Activated CD8-positive, alpha-beta memory T cell treated with anti-CD3 and anti-CD28 coated beads, Interleukin-2, amount 50 U/mL, for 24 hours (primary cell): ENCODE measurements around the gene MSI2.

Source experiments
- DNase-seq: peaks from one replicate; pipeline ENCODE4 v3.0.0-alpha.2; 2020; ENCODE audit errors: extremely low read depth

MSI2 gene

DNA sequence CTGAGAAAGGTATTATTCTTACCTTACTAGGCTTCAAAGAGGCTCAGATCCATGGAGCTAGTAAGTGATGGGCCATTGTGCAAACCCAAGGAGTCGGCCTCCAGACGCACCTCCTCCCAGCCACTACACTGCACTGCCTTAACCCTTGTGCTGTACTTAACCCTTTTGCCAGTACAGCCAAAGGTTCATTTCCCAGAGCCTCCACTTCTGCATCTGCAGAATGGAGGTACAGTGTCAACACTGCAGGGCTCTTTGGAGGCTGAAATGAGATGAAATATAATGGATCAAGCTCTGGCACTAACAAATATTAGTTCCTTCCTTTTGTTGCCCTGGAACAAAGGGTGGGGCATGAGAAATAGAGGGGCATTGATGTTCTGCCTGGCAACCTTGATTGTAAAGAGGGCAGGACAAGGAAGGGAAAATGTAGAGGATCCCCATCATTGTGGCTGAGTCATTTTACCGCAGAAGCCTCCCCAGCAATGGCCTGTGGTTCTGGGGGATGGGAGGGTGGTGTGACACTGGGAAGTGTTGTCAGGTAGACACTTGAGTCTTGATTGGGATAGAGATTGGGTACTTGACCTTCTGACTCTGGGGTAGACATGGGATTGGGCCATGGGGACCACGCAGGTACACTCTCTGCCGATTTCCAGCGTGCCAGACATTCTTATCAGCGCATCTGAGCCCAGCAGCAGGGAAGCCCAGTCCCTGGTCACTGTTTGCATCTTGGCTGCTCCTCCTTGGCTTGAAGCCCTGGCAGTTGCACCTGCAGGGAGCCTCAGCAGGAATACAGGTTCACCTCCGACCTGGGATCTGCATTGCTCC is 84.0 kb downstream of the MSI2 start:
- DNase-seq, result no peak

DNA sequence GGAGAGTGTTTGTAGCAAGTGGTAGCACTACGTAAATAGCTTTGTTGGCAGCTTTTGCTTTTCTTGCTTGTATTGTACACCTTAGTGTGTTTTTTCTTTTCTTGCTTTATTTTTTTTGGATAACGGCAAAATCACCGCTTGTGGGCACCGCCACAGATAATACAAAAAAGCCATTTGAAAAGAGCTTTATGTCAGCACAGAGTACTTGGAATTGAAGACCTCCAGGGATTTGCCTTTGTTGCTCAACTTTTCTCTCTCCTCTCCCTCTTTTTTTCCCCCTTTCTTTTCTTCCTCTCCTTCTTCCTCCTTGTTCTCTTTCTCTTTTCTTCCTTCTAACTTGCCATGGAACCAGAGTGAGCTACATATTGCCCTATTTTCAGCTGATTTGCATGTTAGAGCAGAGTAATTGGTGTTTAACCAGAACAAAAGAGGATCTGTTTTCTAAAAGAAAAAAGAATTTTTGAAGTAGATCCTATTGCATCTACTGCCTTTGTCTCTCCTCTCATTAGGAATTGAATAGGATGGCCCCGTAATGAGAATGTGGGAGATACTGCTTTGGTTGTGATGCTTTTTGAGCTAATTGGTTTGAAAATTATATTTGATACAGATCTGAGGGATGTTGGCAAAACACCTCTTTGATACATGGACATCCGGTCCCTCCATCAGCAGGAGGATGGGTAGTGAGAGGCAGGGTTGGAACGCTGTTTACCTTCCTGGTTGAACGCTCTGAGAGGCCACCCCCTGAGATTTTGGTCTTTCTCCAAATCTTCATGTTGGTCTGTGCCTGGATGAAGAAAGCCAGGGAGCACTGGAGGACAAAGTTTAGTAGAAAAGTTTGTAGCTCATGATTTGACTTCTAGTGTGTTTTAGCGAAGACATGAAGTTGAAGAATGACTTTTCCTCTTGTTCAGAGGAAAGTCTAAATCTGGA is 85.6 kb downstream of the MSI2 start:
- DNase-seq, result no peak

DNA sequence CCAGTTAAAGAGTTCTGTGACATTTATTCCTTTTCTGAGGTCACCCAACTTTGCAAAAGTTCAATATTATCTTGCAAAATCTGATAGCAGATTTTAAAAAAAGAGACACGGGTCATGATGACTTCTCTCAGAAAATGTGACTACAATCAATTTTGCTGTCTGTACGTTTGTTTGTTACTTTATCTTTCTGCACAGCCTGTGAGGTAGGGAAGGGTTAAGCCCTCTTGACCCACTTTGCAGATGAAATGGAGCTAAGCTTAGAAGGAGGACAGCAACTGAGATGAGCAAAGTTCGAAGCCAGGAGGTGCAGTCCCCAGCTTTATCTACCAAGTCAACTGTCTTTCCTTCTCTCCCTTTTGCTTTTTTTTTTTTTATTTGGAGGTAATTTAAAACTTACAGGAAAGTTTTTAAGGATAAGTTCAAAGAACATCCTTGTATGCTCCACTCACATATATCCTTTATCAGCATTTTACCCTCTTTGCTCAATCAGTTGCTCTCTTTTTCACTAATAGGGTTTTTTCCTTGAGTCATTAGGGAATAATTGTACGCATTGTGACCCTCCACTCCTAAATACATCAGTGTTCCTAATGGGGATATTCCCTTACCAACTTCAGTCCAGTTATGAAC is 86.8 kb downstream of the MSI2 start:
- DNase-seq, result no peak

DNA sequence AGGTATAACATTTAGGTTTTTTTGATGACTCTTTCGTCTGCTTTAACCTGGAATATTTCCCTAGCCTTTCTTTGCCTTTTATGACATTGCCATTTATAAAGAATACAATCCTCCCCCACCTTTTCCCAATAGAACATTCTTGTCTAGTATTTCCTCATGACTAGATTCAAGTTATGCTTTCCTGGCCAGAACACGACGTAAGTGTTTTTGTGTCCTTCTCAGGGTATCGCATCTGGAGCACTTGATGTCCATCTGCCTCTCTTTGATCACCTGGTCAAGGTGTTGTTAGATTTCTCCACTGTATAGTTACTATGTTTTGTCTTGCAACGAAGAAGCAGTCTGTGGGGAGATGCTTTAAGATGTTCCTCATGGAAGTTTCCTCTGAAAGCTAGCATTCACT is 87.4 kb downstream of the MSI2 start:
- DNase-seq, result no peak

DNA sequence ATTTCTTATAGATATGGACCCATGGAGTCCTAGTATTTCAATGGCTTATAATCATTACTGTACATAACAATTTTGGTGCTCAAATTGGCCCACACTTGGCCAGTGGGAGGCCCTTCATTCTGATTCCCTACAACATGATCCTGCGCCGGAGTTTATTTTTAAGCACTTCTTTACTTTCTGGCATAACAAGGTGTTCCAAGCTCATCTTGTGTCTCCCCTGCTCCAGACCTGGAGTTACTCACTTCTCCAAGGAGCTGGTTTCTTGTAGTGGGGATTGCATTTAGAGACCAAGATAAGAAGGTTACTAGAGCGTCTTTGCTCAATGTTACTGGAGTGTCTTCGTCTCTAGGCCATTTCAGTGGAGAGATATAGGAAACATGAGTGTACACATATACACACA is 87.9 kb downstream of the MSI2 start:
- no peak for DNase-seq

DNA sequence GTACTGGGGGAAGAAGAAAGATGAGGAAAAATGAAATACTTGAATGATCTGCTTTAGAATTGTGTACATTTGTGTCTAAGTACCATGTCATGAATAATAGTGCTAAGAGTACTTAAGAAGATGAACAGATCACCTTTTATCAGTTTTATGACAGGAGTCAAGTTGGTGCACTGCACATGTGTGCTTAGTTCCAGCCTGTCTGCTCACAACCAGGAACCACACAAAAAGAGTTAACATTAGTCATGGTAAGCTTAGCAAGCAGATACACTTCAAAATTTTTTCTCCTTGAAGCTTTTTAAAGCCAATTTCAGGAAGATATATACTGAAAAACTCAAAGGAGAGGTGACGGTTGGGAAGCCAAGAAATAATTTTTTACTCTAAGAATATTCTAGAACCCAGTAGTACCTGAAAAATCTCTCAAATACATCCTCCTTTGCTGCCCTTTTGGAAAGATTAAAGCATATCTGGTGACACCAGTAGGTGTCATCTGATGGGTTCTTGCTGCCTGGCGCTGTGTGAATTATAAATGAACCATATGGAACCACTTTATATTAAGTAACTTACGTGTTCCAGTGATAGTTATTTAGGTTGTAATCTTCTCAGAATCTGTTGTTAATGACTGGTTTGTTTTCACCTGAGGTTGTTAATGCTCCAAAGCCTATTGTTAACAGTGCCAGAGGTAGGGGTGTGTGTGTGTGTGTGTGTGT is 93.4 kb downstream of the MSI2 start:
- DNase-seq, result no peak

DNA sequence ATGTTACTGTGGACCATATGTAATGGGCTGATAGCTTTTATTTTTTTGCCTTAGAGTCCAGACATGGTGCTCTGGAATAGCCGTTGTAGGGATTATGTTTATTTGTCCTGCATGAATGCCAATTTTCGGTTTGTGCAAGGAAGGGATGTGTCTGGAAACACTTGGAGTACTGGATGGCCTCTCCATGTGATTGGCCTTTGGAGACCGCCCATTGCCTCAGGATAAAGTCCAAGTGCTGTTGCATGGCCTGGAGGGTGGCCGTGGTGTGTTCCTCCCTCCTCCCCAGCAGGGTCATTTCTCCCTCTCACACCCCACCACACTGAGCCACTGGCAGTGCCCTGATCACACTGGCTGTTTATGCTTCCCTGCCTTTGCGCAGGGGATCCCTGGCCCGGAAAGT is 93.9 kb downstream of the MSI2 start:
- DNase-seq, result no peak

- no peak for DNase-seq
Measured at GRCh38 chr17:57352665-57353175, 96.4 kb downstream of the MSI2 start.

GRCh38 chr17:57354673-57355072 is 98.3 kb downstream of the MSI2 start:
- DNase-seq, result no peak

DNA sequence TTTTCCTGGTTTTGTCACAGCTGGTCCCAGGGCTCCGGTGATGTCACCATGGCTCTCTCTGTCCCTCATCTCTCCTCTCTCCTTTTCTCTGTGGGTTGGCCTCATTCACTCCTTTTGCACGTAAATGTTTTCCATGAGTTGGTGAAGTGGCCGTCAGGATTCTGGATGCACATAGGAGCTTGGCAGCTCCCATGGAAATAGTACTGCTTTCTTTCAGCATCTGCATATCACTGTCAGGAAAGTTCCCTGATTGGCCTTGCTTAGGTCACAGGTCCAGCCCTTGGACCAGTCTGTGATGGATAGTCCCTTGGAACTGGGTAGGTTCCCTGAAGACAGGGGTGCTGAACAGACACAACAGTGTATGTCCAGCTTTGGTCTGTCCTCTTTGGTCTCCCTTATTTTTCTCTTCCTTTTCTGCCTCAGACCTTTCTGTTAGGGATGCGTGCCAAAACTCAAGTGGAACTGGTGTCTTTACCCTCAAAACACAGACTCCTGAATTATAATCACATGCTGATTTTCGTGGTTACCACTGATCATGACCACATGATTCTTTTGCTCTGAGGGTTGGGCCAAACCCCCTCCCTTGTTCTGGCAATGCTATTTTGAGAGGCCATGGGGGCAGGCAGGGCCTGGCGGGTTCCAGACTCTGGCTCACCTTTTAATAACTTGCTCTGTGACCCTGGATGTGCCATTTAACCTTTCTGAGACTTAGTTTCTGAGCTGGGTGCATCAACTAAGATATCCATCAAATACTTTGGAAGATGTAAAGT is 99.0 kb downstream of the MSI2 start:
- DNase-seq, result no peak

DNA sequence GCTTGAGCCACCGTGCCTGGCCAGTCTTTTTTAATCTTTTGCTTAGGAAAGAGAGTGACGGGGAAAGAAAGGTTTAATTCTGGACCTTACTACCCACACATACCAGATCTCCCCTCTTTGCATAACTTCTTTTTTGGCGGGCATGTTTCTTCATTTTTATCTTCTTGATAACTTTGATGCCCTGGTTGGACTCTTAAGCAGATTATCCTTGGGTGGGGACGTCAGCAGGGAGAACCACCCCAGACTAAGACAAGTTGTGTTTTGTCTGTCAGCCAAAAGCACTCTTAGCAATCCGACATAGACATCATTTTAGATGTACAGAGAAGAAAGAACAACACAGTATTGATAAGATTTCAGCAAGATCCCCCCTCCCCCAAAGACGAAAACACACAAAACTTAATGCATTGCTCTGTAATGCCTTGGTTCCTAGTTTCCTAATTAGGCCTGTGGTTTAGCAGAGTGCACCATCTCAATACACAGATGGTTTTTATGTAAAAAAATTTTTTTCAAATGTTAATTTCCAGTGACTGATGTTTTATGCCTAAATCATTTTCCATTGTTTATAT is 99.9 kb downstream of the MSI2 start:
- no peak for DNase-seq

GRCh38 chr17:57356719-57357391 is 100.5 kb downstream of the MSI2 start:
- DNase-seq, result no peak

DNA sequence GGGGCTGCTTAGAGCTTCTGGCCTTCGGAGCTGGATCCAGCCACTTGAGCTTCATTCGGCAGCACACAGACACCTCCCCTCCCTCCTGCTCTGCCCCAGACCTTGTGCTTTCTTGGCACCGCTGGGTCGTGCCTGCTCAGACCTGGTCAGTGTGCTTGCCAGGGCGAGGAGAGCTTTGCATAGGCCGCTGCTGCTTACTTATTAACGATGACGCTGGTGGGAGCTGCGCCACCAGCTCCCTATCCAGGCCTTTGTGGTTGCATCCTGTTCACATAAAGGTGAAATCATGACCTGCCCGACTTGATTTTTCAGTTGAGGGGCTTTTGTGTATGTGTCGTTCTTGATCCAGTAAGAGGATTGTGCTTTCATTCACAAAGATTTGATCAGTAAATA is 101.1 kb downstream of the MSI2 start:
- no peak for DNase-seq

DNA sequence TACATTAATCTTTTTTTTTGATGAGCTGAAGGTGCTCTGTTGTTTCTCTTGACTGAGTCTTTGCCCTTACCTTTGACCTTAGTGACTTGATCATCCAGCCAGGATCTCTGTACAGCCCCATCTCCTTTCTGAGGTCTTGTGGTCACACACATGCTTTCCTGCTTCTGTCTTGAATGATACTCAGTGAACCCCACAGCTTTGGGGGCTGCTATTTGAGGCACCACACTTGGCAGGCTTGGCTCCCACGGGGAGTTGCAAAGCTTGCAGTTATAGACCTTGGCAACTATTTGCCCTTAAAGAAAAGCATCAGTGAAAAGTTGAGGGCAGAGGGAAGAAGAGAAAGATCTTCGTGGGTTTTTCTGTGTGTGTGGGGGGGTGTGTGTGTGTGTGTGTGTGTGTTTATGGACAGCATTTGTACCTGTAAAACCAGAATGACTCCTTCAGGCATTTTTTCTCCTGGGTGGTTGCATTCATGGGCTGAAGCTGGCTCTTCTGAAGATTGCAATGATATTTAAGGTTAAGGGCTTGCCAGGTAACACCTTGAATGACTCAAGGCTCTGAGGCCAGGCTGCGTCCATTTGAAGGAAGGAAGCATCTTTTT is 101.6 kb downstream of the MSI2 start:
- no peak for DNase-seq

- no peak for DNase-seq
Measured at GRCh38 chr17:57360266-57360665, 103.9 kb downstream of the MSI2 start.

DNA sequence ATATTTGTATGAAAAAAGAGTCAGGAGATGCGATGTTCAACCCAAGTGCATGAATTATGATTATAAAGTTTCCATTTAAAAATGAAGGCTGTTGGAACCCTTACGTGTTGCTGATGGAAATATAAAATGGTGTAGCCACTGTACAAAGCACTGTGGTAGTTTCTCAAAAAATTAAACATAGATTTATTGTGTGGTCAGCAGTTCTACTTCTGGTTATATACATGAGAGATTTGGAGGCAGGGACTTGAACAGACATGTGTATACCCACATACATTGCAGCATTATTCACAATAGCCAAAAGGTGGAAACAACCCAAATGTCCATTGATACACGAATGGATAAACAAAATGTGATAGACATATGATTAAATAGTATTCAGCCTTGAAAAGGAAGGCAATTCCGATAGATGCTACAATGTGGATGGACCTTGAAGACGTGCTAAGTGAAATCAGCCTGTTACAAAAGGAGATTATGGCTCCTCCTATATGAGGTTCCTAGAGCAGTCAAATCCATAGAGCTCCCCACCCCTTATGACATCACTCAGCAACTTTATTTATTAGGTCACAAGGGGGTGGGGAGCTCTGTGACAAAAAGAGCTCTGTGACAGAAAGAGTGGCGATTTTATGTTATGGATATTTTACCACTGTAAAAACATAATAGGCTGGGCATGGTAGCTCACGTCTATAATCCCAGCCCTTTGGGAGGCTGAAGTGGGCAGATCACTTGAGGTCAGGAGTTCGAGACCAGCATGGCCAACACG is 106.7 kb downstream of the MSI2 start:
- DNase-seq, result no peak

DNA sequence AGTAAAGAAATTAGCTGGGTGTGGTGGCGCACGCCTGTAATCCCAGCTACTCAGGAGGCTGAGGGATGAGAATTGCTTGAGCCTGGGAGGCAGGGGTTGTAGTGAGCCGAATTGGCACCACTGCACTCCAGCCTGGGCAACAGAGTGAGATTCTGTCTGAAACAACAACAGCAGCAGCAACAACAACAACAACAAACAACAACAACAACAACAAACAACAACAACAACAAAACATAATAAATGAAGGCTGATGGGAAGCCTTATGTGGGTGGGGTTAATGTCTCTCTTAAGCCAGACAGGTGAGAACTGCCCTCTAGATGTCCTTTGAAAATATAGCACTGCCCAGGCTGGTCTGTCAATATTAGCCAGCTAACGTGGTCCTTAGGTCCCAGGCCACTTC is 107.3 kb downstream of the MSI2 start:
- no peak for DNase-seq

GRCh38 chr17:57363998-57364643 is 107.8 kb downstream of the MSI2 start:
- DNase-seq, result no peak
